Omental fat pad (tissue), 4 donors: ENCODE measurements around the gene CATSPERB. TPM values are rescaled to one million over a fixed set of nuclear protein-coding genes. Genes with fewer than 3 reads are reported as not detected.

Source experiments
- ATAC-seq: fragments of 150-250 bp; one replicate; pipeline ENCODE4 v1.9.1; 2016; ENCODE audit warnings: mild to moderate bottlenecking, moderate library complexity; ENCODE audit not compliant: low FRiP score
- DNase-seq: peaks from one replicate; pipeline ENCODE4 v3.0.0-alpha.2; 2019; ENCODE audit warnings: low spot score
- total RNA-seq, 4 donors: library from RNA; depleted of rRNA; stranded (reverse); fragments of >200 nt; gene quantifications; one replicate each; pipeline ENCODE4 v1.1.0, GENCODE V29; 2016
- TF ChIP-seq, protein P1 (sequence below), 3 donors: fragments of 450-650 bp; IDR thresholded peaks; one replicate each; pipeline ENCODE4 v1.5.1; 2016 to 2017; ENCODE audit warnings: antibody characterized with exemption in 3 of 3, mild to moderate bottlenecking in 3 of 3, moderate library complexity in 2 of 3

Gene CATSPERB
- total RNA-seq, 4 donors from 2014 or later = 4.5 to 11.5 (median 4.8) TPM

DNA sequence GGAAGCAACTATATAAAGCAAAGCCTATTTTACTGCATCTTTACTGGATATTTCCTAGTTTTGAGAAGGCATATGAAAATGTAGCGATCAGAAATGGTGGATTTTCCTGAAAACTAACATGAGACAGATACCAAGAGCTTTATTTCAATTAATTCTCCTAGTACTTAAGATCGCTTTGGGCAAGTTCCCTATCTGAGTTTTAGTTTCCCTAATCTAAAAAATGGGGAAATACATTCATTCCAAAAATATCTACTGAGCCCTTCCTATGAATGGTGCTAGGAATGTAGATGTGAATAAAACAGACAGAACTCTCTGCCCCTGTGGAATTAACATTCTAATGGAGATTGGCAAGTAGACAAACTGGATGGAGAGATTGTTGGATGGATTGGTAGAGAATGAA is 8.4 kb downstream of the CATSPERB start:
- TF ChIP-seq, protein P1, sequence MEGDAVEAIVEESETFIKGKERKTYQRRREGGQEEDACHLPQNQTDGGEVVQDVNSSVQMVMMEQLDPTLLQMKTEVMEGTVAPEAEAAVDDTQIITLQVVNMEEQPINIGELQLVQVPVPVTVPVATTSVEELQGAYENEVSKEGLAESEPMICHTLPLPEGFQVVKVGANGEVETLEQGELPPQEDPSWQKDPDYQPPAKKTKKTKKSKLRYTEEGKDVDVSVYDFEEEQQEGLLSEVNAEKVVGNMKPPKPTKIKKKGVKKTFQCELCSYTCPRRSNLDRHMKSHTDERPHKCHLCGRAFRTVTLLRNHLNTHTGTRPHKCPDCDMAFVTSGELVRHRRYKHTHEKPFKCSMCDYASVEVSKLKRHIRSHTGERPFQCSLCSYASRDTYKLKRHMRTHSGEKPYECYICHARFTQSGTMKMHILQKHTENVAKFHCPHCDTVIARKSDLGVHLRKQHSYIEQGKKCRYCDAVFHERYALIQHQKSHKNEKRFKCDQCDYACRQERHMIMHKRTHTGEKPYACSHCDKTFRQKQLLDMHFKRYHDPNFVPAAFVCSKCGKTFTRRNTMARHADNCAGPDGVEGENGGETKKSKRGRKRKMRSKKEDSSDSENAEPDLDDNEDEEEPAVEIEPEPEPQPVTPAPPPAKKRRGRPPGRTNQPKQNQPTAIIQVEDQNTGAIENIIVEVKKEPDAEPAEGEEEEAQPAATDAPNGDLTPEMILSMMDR (IDR thresholded peaks at IDR 0.05) = no peak
- DNase-seq (no peak), ATAC-seq (no peak)

DNA sequence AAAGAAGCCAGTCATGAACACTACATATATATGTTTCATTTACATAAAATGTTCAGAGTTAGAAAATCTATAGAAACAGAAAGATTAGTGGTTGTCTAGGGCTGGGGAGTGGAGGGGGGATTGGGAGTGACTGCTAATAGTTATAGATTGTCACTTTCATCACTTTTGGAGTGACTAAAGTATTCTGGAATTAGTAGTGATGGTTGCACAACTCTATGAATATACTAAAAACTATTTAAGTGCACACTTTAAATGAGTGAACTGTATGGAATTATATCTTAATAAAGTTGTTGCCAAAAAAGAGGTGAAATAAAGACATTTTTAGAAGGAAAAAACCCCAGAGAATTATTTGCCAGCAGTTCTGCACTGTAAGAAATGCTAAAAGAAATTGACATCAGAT is 9.5 kb downstream of the CATSPERB start:
- DNase-seq (no peak), ATAC-seq (no peak)
- TF ChIP-seq, protein P1 (IDR thresholded peaks at IDR 0.05) = no peak

DNA sequence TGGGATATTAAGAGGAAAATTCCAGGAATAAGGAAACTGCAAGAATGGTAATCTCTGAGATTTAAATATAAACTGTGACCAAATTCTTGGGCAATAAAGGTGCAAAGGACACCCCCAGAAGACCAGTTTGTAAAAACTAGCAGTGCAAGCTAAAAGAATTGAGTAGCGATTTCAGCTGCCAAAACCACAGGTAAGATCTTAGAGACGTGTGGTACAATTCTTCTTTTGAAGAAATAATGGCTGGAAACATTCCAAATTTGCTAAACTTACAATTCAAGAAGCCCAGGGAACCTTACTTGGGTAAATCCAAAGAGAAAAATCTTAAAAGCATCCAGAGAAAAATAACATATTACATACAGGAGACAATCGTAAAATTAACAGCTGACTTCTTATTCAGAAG is 12.0 kb downstream of the CATSPERB start:
- no peak for ATAC-seq
- TF ChIP-seq, protein P1 (IDR thresholded peaks at IDR 0.05) = no peak
- DNase-seq = no peak

GRCh38 chr14:91716999-91717398 is 14.9 kb downstream of the CATSPERB start:
- ATAC-seq = no peak
- TF ChIP-seq, protein P1 (IDR thresholded peaks at IDR 0.05) = no peak
- DNase-seq = no peak

DNA sequence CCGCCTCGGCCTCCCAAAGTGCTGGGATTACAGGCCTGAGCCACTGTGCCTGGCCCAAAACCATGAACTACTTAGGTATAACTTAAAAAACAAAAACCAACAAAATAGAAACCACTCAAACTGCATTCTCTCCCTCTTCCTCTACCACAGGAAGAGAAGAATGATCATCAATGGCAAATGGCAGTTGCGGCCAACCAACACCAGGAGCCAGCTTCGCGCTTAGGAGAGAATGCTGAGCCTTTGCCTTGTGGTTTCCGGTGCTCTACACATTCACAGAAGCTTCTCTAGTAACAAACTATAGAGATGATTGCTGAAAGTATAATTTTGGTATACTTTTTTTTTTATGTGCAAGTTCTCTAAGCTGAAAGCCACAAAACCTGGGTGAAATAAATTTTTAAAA is 17.1 kb downstream of the CATSPERB start:
- DNase-seq = no peak
- no peak for ATAC-seq
- TF ChIP-seq, protein P1 (IDR thresholded peaks at IDR 0.05) = no peak

DNA sequence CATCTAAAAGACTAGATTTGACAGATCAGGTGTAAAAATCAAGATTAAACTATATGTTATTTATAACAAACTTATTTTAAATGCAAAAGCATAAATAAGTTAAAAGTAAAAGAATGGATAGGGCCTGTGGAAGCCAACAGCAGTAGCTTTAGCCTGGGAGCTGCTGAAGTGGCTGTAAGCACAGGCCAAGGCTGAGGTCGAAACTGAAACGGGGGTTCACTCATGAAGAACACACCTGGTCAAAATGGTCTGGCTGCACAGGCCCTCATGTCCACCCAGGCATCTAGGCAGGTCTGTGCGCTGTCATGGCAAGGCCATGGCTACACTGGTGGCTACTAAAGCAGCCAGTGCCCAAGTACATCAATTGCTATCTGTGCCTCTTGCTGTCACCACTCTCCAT is 23.1 kb downstream of the CATSPERB start:
- DNase-seq = no peak
- TF ChIP-seq, protein P1 (IDR thresholded peaks at IDR 0.05) = no peak

DNA sequence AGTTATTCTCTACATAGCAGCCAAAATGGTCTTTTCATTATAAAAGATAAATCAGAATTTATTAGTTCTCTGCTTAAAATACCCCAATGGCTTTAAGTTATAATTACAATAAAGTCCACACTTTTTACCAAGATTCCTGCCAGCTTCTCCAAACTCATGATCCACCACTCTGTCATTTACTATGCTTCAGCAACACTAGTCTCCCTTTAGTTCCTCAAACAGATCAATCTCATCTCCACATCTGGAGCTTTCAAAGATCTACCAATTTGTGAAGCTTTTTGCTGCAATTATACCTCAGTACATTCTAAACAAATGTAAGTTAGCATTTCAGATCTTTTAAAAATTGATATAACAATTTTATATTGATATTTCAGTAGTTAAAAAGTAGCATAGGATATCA is 24.9 kb downstream of the CATSPERB start:
- TF ChIP-seq, protein P1 (IDR thresholded peaks at IDR 0.05) = no peak
- no peak for ATAC-seq
- DNase-seq = no peak

More for the DNA sequence above, 23.1 kb downstream of the CATSPERB start:
- ATAC-seq = no peak
